ENCODE results near the gene CYP24A1. TPM values are rescaled to one million over a fixed set of nuclear protein-coding genes. Genes with fewer than 3 reads are reported as not detected.
"Not testable (repeated sequence)": the region's sequence is repeated elsewhere in the genome, so short reads cannot be mapped to it uniquely, and the experiment has no call there.

Gene CYP24A1
- total and polyA plus RNA-seq, 2 experiments from 2014 or later = not detected

DNA sequence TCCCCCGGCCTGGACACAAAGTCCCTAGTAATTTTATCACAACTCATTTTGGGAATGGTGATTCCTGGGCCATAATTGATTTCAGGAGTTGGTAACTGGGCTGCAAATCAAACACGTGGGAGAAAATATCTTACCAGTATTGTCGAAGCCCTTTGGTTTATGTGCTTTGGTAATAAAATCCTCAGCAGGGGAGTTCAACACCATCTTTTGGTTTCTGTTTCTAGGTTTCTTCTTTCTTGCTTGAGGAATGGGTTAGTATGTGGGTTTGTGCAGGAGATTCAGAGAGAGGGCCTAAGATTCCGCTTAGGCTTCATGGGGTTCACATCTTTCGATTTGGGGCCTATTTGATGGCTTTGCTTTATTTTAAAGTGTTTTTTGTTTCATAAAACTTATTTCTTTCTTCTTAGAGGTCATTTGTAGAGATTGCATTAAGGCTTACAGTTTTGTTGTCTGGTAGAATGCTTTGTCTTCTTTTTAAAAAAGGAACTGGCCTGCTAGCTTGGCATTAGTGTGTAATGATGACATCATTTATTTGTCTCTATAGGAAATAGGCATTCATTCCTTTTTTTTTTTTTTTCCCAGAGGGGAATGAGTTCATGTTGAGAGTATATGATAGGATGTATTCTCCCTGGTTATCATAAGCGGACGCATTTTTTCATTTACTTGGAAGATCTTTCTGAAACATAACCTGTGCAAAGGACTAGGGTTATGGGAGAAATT, 45.8 kb downstream of the CYP24A1 start:
- peak in 1 of 2 donors; percentile 20 for DNase-seq (ENCODE audit: low read depth in 1 of 2, low spot score in 1 of 2)
- Histone ChIP-seq H3K4me3 (no peak overlapping the region), H3K36me3 (no peaks in the 10 kb centered on the region), H3K4me1 (ENCODE audit: low read depth) (no peaks in the 10 kb centered on the region), H3K27ac (no peak overlapping the region), H3K27me3 (no peaks in the 10 kb centered on the region), H3K9me3 (ENCODE audit: low read depth) (no peaks in the 10 kb centered on the region)
- TF ChIP-seq, protein P1, sequence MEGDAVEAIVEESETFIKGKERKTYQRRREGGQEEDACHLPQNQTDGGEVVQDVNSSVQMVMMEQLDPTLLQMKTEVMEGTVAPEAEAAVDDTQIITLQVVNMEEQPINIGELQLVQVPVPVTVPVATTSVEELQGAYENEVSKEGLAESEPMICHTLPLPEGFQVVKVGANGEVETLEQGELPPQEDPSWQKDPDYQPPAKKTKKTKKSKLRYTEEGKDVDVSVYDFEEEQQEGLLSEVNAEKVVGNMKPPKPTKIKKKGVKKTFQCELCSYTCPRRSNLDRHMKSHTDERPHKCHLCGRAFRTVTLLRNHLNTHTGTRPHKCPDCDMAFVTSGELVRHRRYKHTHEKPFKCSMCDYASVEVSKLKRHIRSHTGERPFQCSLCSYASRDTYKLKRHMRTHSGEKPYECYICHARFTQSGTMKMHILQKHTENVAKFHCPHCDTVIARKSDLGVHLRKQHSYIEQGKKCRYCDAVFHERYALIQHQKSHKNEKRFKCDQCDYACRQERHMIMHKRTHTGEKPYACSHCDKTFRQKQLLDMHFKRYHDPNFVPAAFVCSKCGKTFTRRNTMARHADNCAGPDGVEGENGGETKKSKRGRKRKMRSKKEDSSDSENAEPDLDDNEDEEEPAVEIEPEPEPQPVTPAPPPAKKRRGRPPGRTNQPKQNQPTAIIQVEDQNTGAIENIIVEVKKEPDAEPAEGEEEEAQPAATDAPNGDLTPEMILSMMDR (IDR thresholded peaks at IDR 0.05; ENCODE audit: low read depth, low read length) = no peak

GRCh38 chr20:54126806-54127655, 46.8 kb downstream of the CYP24A1 start:
- H3K4me1 ChIP-seq (ENCODE audit: low read depth) = no peaks in the 10 kb centered on the region
- H3K9me3 ChIP-seq (ENCODE audit: low read depth) = no peaks in the 10 kb centered on the region
- H3K27me3 ChIP-seq = no peaks in the 10 kb centered on the region
- TF ChIP-seq, protein P1 (IDR thresholded peaks at IDR 0.05; ENCODE audit: low read depth, low read length) = no peak
- no peak overlapping the region for H3K4me3 ChIP-seq
- DNase-seq (ENCODE audit: low read depth in 1 of 2, low spot score in 1 of 2) = no peak
- H3K27ac ChIP-seq = no peak overlapping the region
- no peaks in the 10 kb centered on the region for H3K36me3 ChIP-seq

DNA sequence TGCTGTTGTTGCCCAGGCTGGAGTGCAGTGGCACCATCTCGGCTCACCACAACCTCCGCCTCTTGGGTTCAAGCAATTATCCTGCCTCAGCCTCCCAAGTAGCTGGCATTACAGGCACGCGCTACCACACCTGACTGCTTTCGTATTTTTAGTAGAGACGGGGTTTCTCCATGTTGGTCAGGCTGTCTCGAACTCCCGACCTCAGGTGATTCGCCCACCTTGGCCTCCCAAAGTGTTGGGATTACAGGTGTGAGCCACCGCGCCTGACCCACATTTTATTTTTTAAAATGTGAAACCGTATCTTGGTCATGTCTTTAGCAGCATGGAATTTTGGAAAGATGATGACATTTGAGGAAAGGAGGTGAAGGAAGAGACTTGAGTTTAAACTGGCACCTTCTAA, 47.5 kb downstream of the CYP24A1 start:
- H3K9me3 ChIP-seq (ENCODE audit: low read depth); DNase-seq (ENCODE audit: low read depth in 1 of 2, low spot score in 1 of 2); H3K27ac ChIP-seq; H3K27me3 ChIP-seq; H3K36me3 ChIP-seq; H3K4me1 ChIP-seq (ENCODE audit: low read depth); H3K4me3 ChIP-seq: not testable (repeated sequence)

DNA sequence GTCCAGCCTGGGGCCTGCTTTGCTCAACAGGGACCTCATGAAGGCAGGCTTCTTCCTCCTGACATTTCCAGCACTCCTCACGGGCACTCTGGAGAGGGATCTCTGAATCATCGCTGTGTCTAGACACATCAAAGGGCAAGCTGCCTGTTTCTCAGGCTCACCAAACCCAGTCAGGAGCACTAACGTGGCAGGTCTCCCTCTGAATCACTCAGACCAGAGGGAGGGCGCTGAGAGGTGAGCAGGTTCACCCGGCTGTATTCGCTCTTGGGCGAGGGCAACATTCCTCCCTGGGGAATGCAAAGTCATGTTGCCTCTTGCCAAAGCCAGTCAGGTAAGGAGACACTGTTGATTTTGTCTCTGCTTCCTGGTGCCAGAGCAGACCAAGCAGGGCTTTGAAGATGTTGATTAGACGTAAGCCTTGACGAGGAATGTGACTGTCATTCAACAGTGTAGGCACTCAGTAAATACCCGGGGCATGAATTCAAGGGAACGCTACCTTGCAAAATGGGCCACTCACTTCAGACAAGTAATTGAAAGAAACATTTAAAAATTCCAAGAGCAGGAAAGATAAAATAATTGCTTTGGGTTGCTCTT, 50.1 kb downstream of the CYP24A1 start:
- peak; percentile 23 to 75 for DNase-seq (ENCODE audit: low read depth in 1 of 2, low spot score in 1 of 2)
- no peaks in the 10 kb centered on the region for H3K36me3 ChIP-seq
- H3K9me3 ChIP-seq (ENCODE audit: low read depth) = no peaks in the 10 kb centered on the region
- H3K4me3 ChIP-seq = no peak overlapping the region
- no peak overlapping the region for H3K27ac ChIP-seq
- TF ChIP-seq, protein P1 (IDR thresholded peaks at IDR 0.05; ENCODE audit: low read depth, low read length) = no peak
- no peaks in the 10 kb centered on the region for H3K4me1 ChIP-seq (ENCODE audit: low read depth)
- H3K27me3 ChIP-seq = no peaks in the 10 kb centered on the region

GRCh38 chr20:54122681-54123586, 50.9 kb downstream of the CYP24A1 start:
- H3K27me3 ChIP-seq = no peaks in the 10 kb centered on the region
- TF ChIP-seq, protein P1 (IDR thresholded peaks at IDR 0.05; ENCODE audit: low read depth, low read length) = no peak
- H3K27ac ChIP-seq = no peak overlapping the region
- no peak overlapping the region for H3K4me3 ChIP-seq
- H3K4me1 ChIP-seq (ENCODE audit: low read depth) = no peaks in the 10 kb centered on the region
- H3K36me3 ChIP-seq = no peaks in the 10 kb centered on the region
- no peaks in the 10 kb centered on the region for H3K9me3 ChIP-seq (ENCODE audit: low read depth)
- no peak for DNase-seq (ENCODE audit: low read depth in 1 of 2, low spot score in 1 of 2)
